Large intestine (tissue), 3 donors: ENCODE data around the gene CCDC8. TPM values are rescaled to one million over a fixed set of nuclear protein-coding genes. Genes with fewer than 3 reads are reported as not detected.
"Not testable (repeated sequence)": the region's sequence is repeated elsewhere in the genome, so short reads cannot be mapped to it uniquely, and the experiment has no call there.

Experiments
- DNase-seq, 2 donors: peaks; one replicate each; pipeline versions ENCODE4 v3.0.0 to v3.0.0-alpha.2; 2013
- H3K27ac ChIP-seq: one replicate; pipeline ENCODE4 v1.5.1; 2013; ENCODE audit warnings: low read length
- H3K27me3 ChIP-seq: 2 replicates; pipeline ENCODE4 v1.6.1; 2013; ENCODE audit warnings: low read length; ENCODE audit not compliant: control insufficient read depth, insufficient read depth
- H3K36me3 ChIP-seq: 2 replicates; pipeline ENCODE4 v1.6.1; 2013; ENCODE audit warnings: low read length; ENCODE audit not compliant: control insufficient read depth, insufficient read depth
- H3K4me1 ChIP-seq: one replicate; pipeline ENCODE4 v1.6.1; 2013; ENCODE audit warnings: low read length; ENCODE audit not compliant: control insufficient read depth, insufficient read depth
- H3K4me3 ChIP-seq: one replicate; pipeline ENCODE4 v1.5.1; 2013; ENCODE audit warnings: low read length
- H3K9me3 ChIP-seq: one replicate; pipeline ENCODE4 v1.6.1; 2013; ENCODE audit warnings: mild to moderate bottlenecking, low read depth, low read length, moderate library complexity; ENCODE audit not compliant: control insufficient read depth
- WGBS: methylation state at CpG from one replicate; pipeline ENCODE4 v1.1.5; 2013; ENCODE audit warnings: low lambda C conversion rate; ENCODE audit not compliant: insufficient coverage; 5-methylcytosine and 5-hydroxymethylcytosine counted together
- polyA plus RNA-seq: library from polyadenylated mRNA; unstranded; fragments of 120-200 nt; gene quantifications from one replicate; pipeline ENCODE4 v1.2.1, GENCODE V29; 2013

Gene CCDC8
- polyA plus RNA-seq, 1 donor = 44.8 TPM

- not testable (repeated sequence) for H3K9me3 ChIP-seq, H3K27me3 ChIP-seq, H3K36me3 ChIP-seq
- Histone ChIP-seq H3K4me1 (peaks cover 17% of the 10 kb centered on the region), H3K27ac (peak overlapping the region; percentile 83), H3K4me3 (peak overlapping the region; percentile 56)
- 0% methylated on average over 2 of the region's 53 CpGs for WGBS
- DNase-seq = peak; percentile 88 to 92
Observed at GRCh38 chr19:46415804-46416709, 2.7 kb upstream of the CCDC8 start.

GRCh38 chr19:46414899-46415298, 1.5 kb upstream of the CCDC8 start:
- Histone ChIP-seq H3K4me1 (peaks cover 28% of the 10 kb centered on the region), H3K36me3 (peaks cover 13% of the 10 kb centered on the region)
- not testable (repeated sequence) for DNase-seq, H3K27ac ChIP-seq, H3K4me3 ChIP-seq, H3K9me3 ChIP-seq, H3K27me3 ChIP-seq
- WGBS = no CpG with 5 or more reads among the region's 22 CpGs

GRCh38 chr19:46412650-46413261, 608 bp downstream of the CCDC8 start:
- H3K4me1 ChIP-seq = peaks cover 45% of the 10 kb centered on the region
- no peaks in the 10 kb centered on the region for H3K9me3 ChIP-seq
- no peaks in the 10 kb centered on the region for H3K27me3 ChIP-seq
- H3K27ac ChIP-seq = peak overlapping the region; percentile 89
- DNase-seq = peak in 1 of 2 donors; percentile 55
- WGBS = no CpG with 5 or more reads among the region's 29 CpGs
- peak overlapping the region; percentile 72 for H3K4me3 ChIP-seq
- peaks cover 13% of the 10 kb centered on the region for H3K36me3 ChIP-seq

GRCh38 chr19:46411925-46412649, 1.3 kb downstream of the CCDC8 start:
- H3K36me3 ChIP-seq = peaks cover 13% of the 10 kb centered on the region
- no CpG with 5 or more reads among the region's 54 CpGs for WGBS
- peak overlapping the region; percentile 72 for H3K4me3 ChIP-seq
- H3K4me1 ChIP-seq = peaks cover 48% of the 10 kb centered on the region
- H3K27me3 ChIP-seq = no peaks in the 10 kb centered on the region
- no peaks in the 10 kb centered on the region for H3K9me3 ChIP-seq
- H3K27ac ChIP-seq = peak overlapping the region; percentile 89
- DNase-seq = peak in 1 of 2 donors; percentile 74

GRCh38 chr19:46411088-46411924, 2.1 kb downstream of the CCDC8 start:
- H3K4me3 ChIP-seq = peak overlapping the region; percentile 72
- WGBS = 20% methylated on average over 2 of the region's 13 CpGs
- H3K4me1 ChIP-seq = peaks cover 48% of the 10 kb centered on the region
- H3K9me3 ChIP-seq = no peaks in the 10 kb centered on the region
- no peaks in the 10 kb centered on the region for H3K27me3 ChIP-seq
- H3K36me3 ChIP-seq = peaks cover 13% of the 10 kb centered on the region
- peak overlapping the region; percentile 89 for H3K27ac ChIP-seq
- no peak for DNase-seq

- peaks cover 51% of the 10 kb centered on the region for H3K4me1 ChIP-seq
- H3K27ac ChIP-seq = peak overlapping the region; percentile 89
- 100% methylated on average over 1 of the region's 13 CpGs for WGBS
- peaks cover 13% of the 10 kb centered on the region for H3K36me3 ChIP-seq
- H3K4me3 ChIP-seq = peak overlapping the region; percentile 72
- DNase-seq = no peak
- H3K27me3 ChIP-seq = no peaks in the 10 kb centered on the region
- H3K9me3 ChIP-seq = no peaks in the 10 kb centered on the region
Observed at GRCh38 chr19:46410205-46411087, 2.9 kb downstream of the CCDC8 start.

- Histone ChIP-seq H3K36me3 (peaks cover 13% of the 10 kb centered on the region), H3K4me3 (no peak overlapping the region), H3K4me1 (peaks cover 52% of the 10 kb centered on the region), H3K9me3 (no peaks in the 10 kb centered on the region), H3K27me3 (no peaks in the 10 kb centered on the region), H3K27ac (peak overlapping the region; percentile 66)
- no CpG with 5 or more reads among the region's 3 CpGs for WGBS
- DNase-seq = peak in 1 of 2 donors; percentile 63
Observed at GRCh38 chr19:46409191-46409590, 4.2 kb downstream of the CCDC8 start.

- Histone ChIP-seq H3K9me3 (no peaks in the 10 kb centered on the region), H3K4me3 (peak overlapping the region; percentile 39), H3K27ac (peak overlapping the region; percentile 82), H3K4me1 (peaks cover 51% of the 10 kb centered on the region), H3K36me3 (peaks cover 13% of the 10 kb centered on the region), H3K27me3 (no peaks in the 10 kb centered on the region)
- WGBS = no CpG with 5 or more reads among the region's 11 CpGs
- peak; percentile 83 to 90 for DNase-seq
Observed at GRCh38 chr19:46408664-46409039, 4.7 kb downstream of the CCDC8 start.
